Colonic mucosa (tissue), 4 donors: ENCODE data around the gene FBXO15. TPM values are rescaled to one million over a fixed set of nuclear protein-coding genes. Genes with fewer than 3 reads are reported as not detected.

Experiments used
- DNase-seq: peaks from one replicate; pipeline ENCODE4 v3.0.0-alpha.2; 2020
- H3K27ac ChIP-seq: fragments of 200-600 bp; one replicate; pipeline ENCODE4 v1.8.0; 2021
- H3K27me3 ChIP-seq: fragments of 200-600 bp; one replicate; pipeline ENCODE4 v1.8.0; 2021
- H3K36me3 ChIP-seq: fragments of 200-600 bp; one replicate; pipeline ENCODE4 v1.8.0; 2021
- H3K4me1 ChIP-seq: fragments of 200-600 bp; one replicate; pipeline ENCODE4 v1.8.0; 2021; ENCODE audit warnings: mild to moderate bottlenecking
- H3K4me3 ChIP-seq: fragments of 200-600 bp; one replicate; pipeline ENCODE4 v1.8.0; 2021
- H3K9ac ChIP-seq, 2 donors: one replicate each; pipeline ENCODE4 v1.7.0; 2013; ENCODE audit warnings: control low read depth in 2 of 2, low read depth in 2 of 2, low read length in 2 of 2
- H3K9me3 ChIP-seq: fragments of 200-600 bp; one replicate; pipeline ENCODE4 v1.8.0; 2021
- CTCF ChIP-seq: fragments of 200-600 bp; IDR thresholded peaks from one replicate; pipeline ENCODE4 v1.8.0; 2022; ENCODE audit warnings: antibody characterized with exemption, mild to moderate bottlenecking
- intact Hi-C: fragments of 100-400 bp; cut with DNase I; formaldehyde crosslinking; loops from one replicate; pipeline ENCODE4 v1.14.1; 2022
- total RNA-seq, 2 donors: library from RNA; stranded (reverse); fragmentation: NEBNext Ultra II Directional in 1 of 2; extraction: Animal tissue kit (Norgen Biotek cat#: 25700) in 1 of 2; gene quantifications; one replicate each; pipeline ENCODE4 v1.2.1, GENCODE V29; 2021
- donor health status: healthy.
- donor health status: DM: no; HTN: no; CAD: no.
- donor health status: DM: no; HTN: no; CAD: no.

FBXO15 gene
- total RNA-seq, 2 donors from 2014 or later = not detected

- no peaks in the 10 kb centered on the region for H3K27me3 ChIP-seq
Observed at GRCh38 chr18:74126684-74127655, 20.7 kb downstream of the FBXO15 start.

GRCh38 chr18:74124642-74125041, 23.0 kb downstream of the FBXO15 start:
- no peak for TF ChIP-seq CTCF
- Histone ChIP-seq H3K36me3 (no peaks in the 10 kb centered on the region), H3K4me3 (no peak overlapping the region), H3K9ac (no peak overlapping the region), H3K27ac (no peak overlapping the region), H3K4me1 (no peaks in the 10 kb centered on the region), H3K27me3 (no peaks in the 10 kb centered on the region), H3K9me3 (no peaks in the 10 kb centered on the region)
- intact Hi-C loops = no loop called here
- no peak for DNase-seq

More at GRCh38 chr18:74126684-74127655, 20.7 kb downstream of the FBXO15 start:
- intact Hi-C loops = no loop called here
- Histone ChIP-seq H3K9me3 (no peaks in the 10 kb centered on the region), H3K36me3 (no peaks in the 10 kb centered on the region), H3K27ac (no peak overlapping the region), H3K4me3 (no peak overlapping the region), H3K9ac (no peak overlapping the region), H3K4me1 (no peaks in the 10 kb centered on the region)
- DNase-seq = no peak
- no peak for TF ChIP-seq CTCF

GRCh38 chr18:74123200-74123599, 24.4 kb downstream of the FBXO15 start:
- H3K4me1 ChIP-seq = no peaks in the 10 kb centered on the region
- no peaks in the 10 kb centered on the region for H3K36me3 ChIP-seq
- no peaks in the 10 kb centered on the region for H3K9me3 ChIP-seq
- H3K9ac ChIP-seq = no peak overlapping the region
- no peak for TF ChIP-seq CTCF
- no peaks in the 10 kb centered on the region for H3K27me3 ChIP-seq
- no peak for DNase-seq
- no peak overlapping the region for H3K4me3 ChIP-seq
- intact Hi-C loops = no loop called here
- no peak overlapping the region for H3K27ac ChIP-seq

- no peaks in the 10 kb centered on the region for H3K36me3 ChIP-seq
- no peaks in the 10 kb centered on the region for H3K27me3 ChIP-seq
- intact Hi-C loops = loop anchor here (5.0 to 10.0 kb wide), 3 partner anchors 35 to 1352 kb away; no protein-coding TSS in a partner anchor
- DNase-seq = no peak
- no peaks in the 10 kb centered on the region for H3K4me1 ChIP-seq
- no peak overlapping the region for H3K9ac ChIP-seq
- H3K4me3 ChIP-seq = no peak overlapping the region
- H3K9me3 ChIP-seq = no peaks in the 10 kb centered on the region
- no peak overlapping the region for H3K27ac ChIP-seq
- TF ChIP-seq CTCF = peak; percentile 56
Observed at GRCh38 chr18:74116633-74117554, 30.7 kb downstream of the FBXO15 start.

- no peaks in the 10 kb centered on the region for H3K27me3 ChIP-seq
- H3K4me1 ChIP-seq = no peaks in the 10 kb centered on the region
- TF ChIP-seq CTCF = no peak
- H3K4me3 ChIP-seq = no peak overlapping the region
- no peaks in the 10 kb centered on the region for H3K36me3 ChIP-seq
- H3K9me3 ChIP-seq = no peaks in the 10 kb centered on the region
- no peak for DNase-seq
- intact Hi-C loops = loop anchor here (5.0 to 10.0 kb wide), 3 partner anchors 33 to 1350 kb away; no protein-coding TSS in a partner anchor
- no peak overlapping the region for H3K27ac ChIP-seq
- H3K9ac ChIP-seq = no peak overlapping the region
Observed at GRCh38 chr18:74115046-74115445, 32.6 kb downstream of the FBXO15 start.
